Keratinocyte (primary cell): ENCODE results near the gene ZNF214.

Source experiments
- EZH2 ChIP-seq: IDR thresholded peaks from one replicate; pipeline ENCODE4 v1.6.1; 2012; ENCODE audit warnings: inconsistent platforms, mild to moderate bottlenecking, low read length, moderate library complexity
- TF ChIP-seq, protein P1 (sequence below), 3 experiments: IDR thresholded peaks in 1 of 3; conservative IDR thresholded peaks in 1 of 3; optimal IDR thresholded peaks in 1 of 3; 2 replicates in 2 of 3; 3 replicates in 1 of 3; pipeline versions ENCODE3 to v1.5.1; 2011; ENCODE audit warnings: low read length in 3 of 3, mild to moderate bottlenecking in 3 of 3, moderate library complexity in 2 of 3, control low read depth in 1 of 3, inconsistent platforms in 1 of 3; ENCODE audit not compliant: insufficient read depth in 2 of 3; ENCODE audit errors: extremely low read depth in 1 of 3

- TF ChIP-seq, protein P1, sequence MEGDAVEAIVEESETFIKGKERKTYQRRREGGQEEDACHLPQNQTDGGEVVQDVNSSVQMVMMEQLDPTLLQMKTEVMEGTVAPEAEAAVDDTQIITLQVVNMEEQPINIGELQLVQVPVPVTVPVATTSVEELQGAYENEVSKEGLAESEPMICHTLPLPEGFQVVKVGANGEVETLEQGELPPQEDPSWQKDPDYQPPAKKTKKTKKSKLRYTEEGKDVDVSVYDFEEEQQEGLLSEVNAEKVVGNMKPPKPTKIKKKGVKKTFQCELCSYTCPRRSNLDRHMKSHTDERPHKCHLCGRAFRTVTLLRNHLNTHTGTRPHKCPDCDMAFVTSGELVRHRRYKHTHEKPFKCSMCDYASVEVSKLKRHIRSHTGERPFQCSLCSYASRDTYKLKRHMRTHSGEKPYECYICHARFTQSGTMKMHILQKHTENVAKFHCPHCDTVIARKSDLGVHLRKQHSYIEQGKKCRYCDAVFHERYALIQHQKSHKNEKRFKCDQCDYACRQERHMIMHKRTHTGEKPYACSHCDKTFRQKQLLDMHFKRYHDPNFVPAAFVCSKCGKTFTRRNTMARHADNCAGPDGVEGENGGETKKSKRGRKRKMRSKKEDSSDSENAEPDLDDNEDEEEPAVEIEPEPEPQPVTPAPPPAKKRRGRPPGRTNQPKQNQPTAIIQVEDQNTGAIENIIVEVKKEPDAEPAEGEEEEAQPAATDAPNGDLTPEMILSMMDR (optimal IDR thresholded peaks at IDR 0.05 in 1 of 3, IDR thresholded peaks at IDR 0.05 in 1 of 3, conservative IDR thresholded peaks at IDR 0.05 in 1 of 3; ENCODE audit: extremely low read depth in 1 of 3, insufficient read depth in 2 of 3, low read length in 3 of 3), result no peak
- TF ChIP-seq EZH2, result no peak
Observed at GRCh38 chr11:7016011-7016410, 4.1 kb downstream of the ZNF214 start.
